Adrenal gland (tissue), 12 donors: Measurements from ENCODE around the gene CNPPD1. TPM values are rescaled to one million over a fixed set of nuclear protein-coding genes. Genes with fewer than 3 reads are reported as not detected.

ENCODE experiments used
- DNase-seq, 7 donors: peaks; one replicate each; pipeline ENCODE4 v3.0.0-alpha.2; 2019 to 2020
- H3K27ac ChIP-seq, 5 donors: fragments of 200-600 bp; sonication (generic) in 4 of 5; 1 replicate in 3 of 5; 2 replicates in 2 of 5; pipeline versions ENCODE4 v1.5.1 to v1.8.0; 2016 to 2020; ENCODE audit warnings: mild to moderate bottlenecking in 1 of 5
- H3K27me3 ChIP-seq: fragments of 200-600 bp; 2 replicates; pipeline ENCODE4 v1.8.0; 2021
- H3K36me3 ChIP-seq, 2 donors: fragments of 200-600 bp; replicated peaks in 1 of 2; 1 replicate in 1 of 2; 2 replicates in 1 of 2; pipeline versions ENCODE4 v1.5.1 to v1.8.0; 2018 to 2022
- H3K4me1 ChIP-seq, 2 donors: fragments of 200-600 bp; replicated peaks in 1 of 2; 1 replicate in 1 of 2; 2 replicates in 1 of 2; pipeline versions ENCODE4 v1.5.1 to v1.8.0; 2018 to 2021
- H3K4me3 ChIP-seq, 4 donors: fragments of 200-600 bp; sonication (generic) in 3 of 4; one replicate each; pipeline ENCODE4 v1.5.1; 2016 to 2018
- H3K9me3 ChIP-seq, 3 donors: fragments of 200-600 bp; sonication (generic) in 1 of 3; replicated peaks in 1 of 3; 1 replicate in 2 of 3; 2 replicates in 1 of 3; pipeline versions ENCODE4 v1.5.1 to v1.8.0; 2016 to 2021
- POLR2A ChIP-seq, 2 donors: fragments of 450-650 bp; IDR thresholded peaks; one replicate each; pipeline ENCODE4 v1.6.1; 2017; ENCODE audit warnings: antibody characterized with exemption in 2 of 2, mild to moderate bottlenecking in 2 of 2, moderate library complexity in 1 of 2
- WGBS, 4 donors: extraction: QIAGEN DNeasy Blood & Tissue Kit in 2 of 4; methylation state at CpG; one replicate each; pipeline versions ENCODE4 v1.1.5 to v1.1.7; 2013 to 2017; 5-methylcytosine and 5-hydroxymethylcytosine counted together
- intact Hi-C, 2 donors: fragments of 100-400 bp; cut with DNase I; formaldehyde crosslinking; loops; one replicate each; pipeline versions ENCODE4 v1.14.1 to v1.15.0; 2022 to 2023
- polyA plus RNA-seq, 3 donors: library from polyadenylated mRNA; stranded (reverse); fragments of 200-250 nt in 2 of 3; fragments of 350-450 nt in 1 of 3; fragmentation: Illumina TruSeq in 1 of 3; extraction: RNeasy Lipid Tissue Mini Kit (QIAGEN cat#74804) in 1 of 3; gene quantifications; one replicate each; pipeline ENCODE4 v1.2.3, GENCODE V29; 2013 to 2014
- total RNA-seq, 9 donors: library from RNA; depleted of rRNA in 4 of 9; stranded (reverse); fragments of >200 nt in 4 of 9; fragments of 120-200 nt in 1 of 9; fragmentation: NEBNext Ultra II Directional in 1 of 9; extraction: Animal tissue kit (Norgen Biotek cat#: 25700) in 1 of 9; gene quantifications; one replicate each; pipeline versions ENCODE4 v1.1.0 to v1.2.4, GENCODE V29; 2013 to 2023
- TF ChIP-seq, protein P1 (sequence below), 6 experiments: fragments of 450-650 bp in 4 of 6; fragments of 200-600 bp in 2 of 6; sonication (generic) in 1 of 6; IDR thresholded peaks; 1 replicate in 5 of 6; 2 replicates in 1 of 6; pipeline versions ENCODE4 v1.5.1 to v1.8.0; 2016 to 2021; ENCODE audit warnings: antibody characterized with exemption in 6 of 6, mild to moderate bottlenecking in 2 of 6, moderate library complexity in 1 of 6
- donor health status: healthy with polysubstance abuse.
- donor health status: Bipolar disorder and iron deficiency.
- donor health status: DM: yes; HTN: yes; CAD: no.
- donor health status: DM: no; HTN: no; CAD: no.
- donor health status: DM: no; HTN: no; CAD: no.
- donor health status: DM: yes; HTN: yes; CAD: no.

CNPPD1 gene
- total and polyA plus RNA-seq, 12 donors, result 32.6 to 137 (median 98.9) TPM

DNA sequence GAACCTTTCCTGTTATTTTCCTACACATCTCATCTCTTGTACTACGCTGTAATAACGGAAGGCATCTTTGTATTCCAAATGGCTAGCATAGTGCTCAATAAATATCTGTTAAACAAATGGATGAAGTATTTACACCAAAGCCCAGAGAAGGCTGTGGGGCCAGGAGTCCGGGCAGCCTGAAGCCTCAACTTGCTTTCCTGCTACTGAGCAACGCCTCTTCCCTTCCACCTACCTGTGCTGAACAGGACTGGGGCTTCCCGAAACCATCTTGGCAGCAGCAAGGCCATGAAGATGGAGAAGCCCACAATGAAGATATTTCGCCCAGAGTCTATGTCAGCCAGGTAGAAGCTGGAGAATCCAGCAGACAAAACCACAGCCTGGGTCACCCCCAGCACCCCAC, 13.6 kb downstream of the CNPPD1 start:
- Histone ChIP-seq H3K9me3 (no peaks in the 10 kb centered on the region), H3K36me3 (no peaks in the 10 kb centered on the region), H3K27ac (no peak overlapping the region), H3K27me3 (no peaks in the 10 kb centered on the region), H3K4me1 (peaks cover 7 to 9% of the 10 kb centered on the region in 2 donors), H3K4me3 (no peak overlapping the region)
- WGBS, 4 donors, result 90 to 96% (median 93%) methylated on average over 5 to 6 of the region's 6 CpGs
- TF ChIP-seq POLR2A (IDR thresholded peaks at IDR 0.05), result no peak
- TF ChIP-seq, protein P1, sequence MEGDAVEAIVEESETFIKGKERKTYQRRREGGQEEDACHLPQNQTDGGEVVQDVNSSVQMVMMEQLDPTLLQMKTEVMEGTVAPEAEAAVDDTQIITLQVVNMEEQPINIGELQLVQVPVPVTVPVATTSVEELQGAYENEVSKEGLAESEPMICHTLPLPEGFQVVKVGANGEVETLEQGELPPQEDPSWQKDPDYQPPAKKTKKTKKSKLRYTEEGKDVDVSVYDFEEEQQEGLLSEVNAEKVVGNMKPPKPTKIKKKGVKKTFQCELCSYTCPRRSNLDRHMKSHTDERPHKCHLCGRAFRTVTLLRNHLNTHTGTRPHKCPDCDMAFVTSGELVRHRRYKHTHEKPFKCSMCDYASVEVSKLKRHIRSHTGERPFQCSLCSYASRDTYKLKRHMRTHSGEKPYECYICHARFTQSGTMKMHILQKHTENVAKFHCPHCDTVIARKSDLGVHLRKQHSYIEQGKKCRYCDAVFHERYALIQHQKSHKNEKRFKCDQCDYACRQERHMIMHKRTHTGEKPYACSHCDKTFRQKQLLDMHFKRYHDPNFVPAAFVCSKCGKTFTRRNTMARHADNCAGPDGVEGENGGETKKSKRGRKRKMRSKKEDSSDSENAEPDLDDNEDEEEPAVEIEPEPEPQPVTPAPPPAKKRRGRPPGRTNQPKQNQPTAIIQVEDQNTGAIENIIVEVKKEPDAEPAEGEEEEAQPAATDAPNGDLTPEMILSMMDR (IDR thresholded peaks at IDR 0.05), result no peak
- no peak for DNase-seq
- intact Hi-C loops, result loop anchor here (5.0 to 10.0 kb wide), 2 partner anchors 52 to 134 kb away; partner anchors contain the start of gene ABCB6 (in 1 of the 2)

DNA sequence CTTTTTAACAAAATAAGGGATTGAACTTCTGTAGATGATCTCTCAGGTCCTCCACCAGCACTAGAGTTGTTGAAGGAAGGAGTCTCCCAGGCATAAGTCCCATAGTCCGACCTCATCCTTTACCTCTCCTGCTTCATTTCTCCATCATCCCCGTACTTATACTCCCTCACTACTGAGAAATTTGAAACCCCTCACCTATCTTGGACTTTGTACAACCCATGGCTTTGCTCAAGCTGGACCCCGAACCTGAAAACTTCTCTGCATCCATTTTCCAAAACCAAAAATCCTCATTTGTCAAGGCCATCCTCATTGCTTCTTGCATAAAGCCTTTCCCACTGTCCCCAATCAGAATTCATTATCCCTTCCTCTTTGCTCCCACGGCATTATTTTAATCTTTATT, 15.6 kb downstream of the CNPPD1 start:
- WGBS, 4 donors, result 70 to 76% (median 73%) methylated on average over 4 of the region's 4 CpGs
- H3K27ac ChIP-seq, result peak overlapping the region; percentile 83 to 96 (median 90)
- no peaks in the 10 kb centered on the region for H3K27me3 ChIP-seq

DNA sequence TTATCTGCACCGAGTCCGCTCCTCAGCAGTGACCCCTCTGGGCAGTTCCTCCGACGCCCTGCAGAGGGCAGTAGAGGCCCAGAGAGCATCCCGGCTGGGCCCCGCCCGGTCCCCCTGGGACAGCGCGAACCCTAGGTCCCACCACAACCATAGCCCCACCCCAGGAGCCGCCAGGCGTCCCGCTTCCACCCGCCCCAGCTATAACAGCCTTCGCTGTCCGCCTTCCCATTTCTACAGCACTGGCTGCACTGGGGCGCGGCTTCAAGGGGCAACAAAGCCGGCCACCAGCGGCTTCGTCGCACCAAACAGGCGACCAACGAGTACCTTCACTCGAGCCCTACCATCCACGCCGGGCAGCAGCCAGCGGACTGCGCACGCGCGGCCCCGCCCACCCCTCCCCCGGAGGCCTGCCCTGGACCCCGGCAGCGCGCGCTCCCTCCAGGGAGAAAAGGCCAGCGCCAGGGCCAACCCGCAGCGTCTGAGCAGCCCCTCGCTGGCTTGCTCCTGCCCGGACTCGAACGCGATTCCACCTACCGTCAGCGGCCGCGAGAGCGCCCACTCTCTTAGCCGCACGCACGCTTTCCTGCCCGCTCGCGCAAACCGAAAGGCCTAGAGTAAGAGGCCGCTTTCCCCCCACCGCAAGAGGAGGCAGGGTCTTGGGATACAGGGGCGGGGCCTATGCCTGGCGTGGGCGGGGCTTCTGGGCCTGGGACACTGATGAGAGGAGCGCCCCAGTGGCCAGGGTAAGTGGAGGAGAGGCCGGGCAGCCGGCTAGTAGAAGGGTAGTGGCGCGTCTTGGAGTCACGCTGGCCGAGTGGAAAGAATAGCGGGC, 16.3 kb downstream of the CNPPD1 start, which contains the start of gene NHEJ1:
TSS of gene NHEJ1 (minus strand) at position 630 of the 832 bp plus-strand sequence. CDS start 2,453 bp downstream, outside the sequence.
- Histone ChIP-seq H3K36me3 (peaks cover 0 to 17% of the 10 kb centered on the region in 2 donors), H3K27me3 (no peaks in the 10 kb centered on the region), H3K27ac (peak within 1 kb of the TSS; percentile 83 to 96 (median 90)), H3K4me1 (peaks cover 7 to 9% of the 10 kb centered on the region in 2 donors), H3K4me3 (peak within 1 kb of the TSS; percentile 33 to 73 (median 52)), H3K9me3 (no peaks in the 10 kb centered on the region)
- intact Hi-C loops, result loop anchor here (5.0 to 10.0 kb wide), 2 partner anchors 54 to 137 kb away; partner anchors contain the start of gene ABCB6 (in 1 of the 2)
- DNase-seq, result peak; percentile 97 to 99 (median 98)
- TF ChIP-seq POLR2A (IDR thresholded peaks at IDR 0.05), result peak; percentile 44 to 65
- TF ChIP-seq, protein P1 (IDR thresholded peaks at IDR 0.05), result peak; percentile 92 to 99 (median 96)
- 0 to 1% (median 1%) methylated on average over 26 to 70 of the region's 70 CpGs for WGBS, 4 donors

More for the DNA sequence above, 15.6 kb downstream of the CNPPD1 start:
- Histone ChIP-seq H3K4me3 (peak overlapping the region in 1 of 4 donors; percentile 73), H3K4me1 (peaks cover 7 to 9% of the 10 kb centered on the region in 2 donors), H3K36me3 (peaks cover 0 to 12% of the 10 kb centered on the region in 2 donors), H3K9me3 (no peaks in the 10 kb centered on the region)
- TF ChIP-seq POLR2A (IDR thresholded peaks at IDR 0.05), result no peak
- TF ChIP-seq, protein P1 (IDR thresholded peaks at IDR 0.05), result no peak
- DNase-seq, result no peak
- intact Hi-C loops, result loop anchor here (5.0 to 10.0 kb wide), 2 partner anchors 54 to 136 kb away; partner anchors contain the start of gene ABCB6 (in 1 of the 2)

DNA sequence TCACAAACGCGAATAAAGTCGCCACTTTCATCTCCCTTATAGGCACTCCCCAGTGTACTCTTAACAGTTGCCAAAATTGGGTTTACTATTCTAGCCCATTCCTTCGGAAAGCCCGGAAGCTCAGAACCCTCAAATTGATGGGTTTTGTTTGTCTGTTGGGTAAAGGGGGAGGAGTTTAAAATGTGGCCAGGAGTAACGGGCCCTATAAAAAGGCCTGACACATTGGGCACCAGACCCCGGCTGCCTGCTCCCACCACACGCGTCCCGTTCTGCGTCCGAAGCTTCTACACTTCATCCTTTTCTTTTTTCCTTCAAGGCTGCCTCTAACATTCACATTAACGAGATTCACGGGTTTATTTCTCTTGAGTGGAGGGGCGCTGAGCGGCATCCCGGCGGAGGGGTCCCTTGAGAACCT, 16.9 kb downstream of the CNPPD1 start:
- 4 to 8% (median 8%) methylated on average over 18 of the region's 18 CpGs for WGBS, 4 donors
- H3K4me3 ChIP-seq, result peak overlapping the region in 2 of 4 donors; percentile 33 to 73
- TF ChIP-seq POLR2A (IDR thresholded peaks at IDR 0.05), result no peak
- TF ChIP-seq, protein P1 (IDR thresholded peaks at IDR 0.05), result no peak
- peak overlapping the region; percentile 83 to 96 (median 90) for H3K27ac ChIP-seq
- DNase-seq, result peak in 1 of 7 donors; percentile 37
- peaks cover 0 to 17% of the 10 kb centered on the region in 2 donors for H3K36me3 ChIP-seq
- no peaks in the 10 kb centered on the region for H3K27me3 ChIP-seq
- intact Hi-C loops, result loop anchor here (5.0 to 10.0 kb wide), 5 partner anchors 55 to 165 kb away; partner anchors contain the start of genes ABCB6 (in 1 of the 2) and CRYBA2 (in 1 of the 2)
- no peaks in the 10 kb centered on the region for H3K9me3 ChIP-seq
- peaks cover 7 to 9% of the 10 kb centered on the region in 2 donors for H3K4me1 ChIP-seq
